Measurements from ENCODE around the gene KIAA0513. TPM values are rescaled to one million over a fixed set of nuclear protein-coding genes. Genes with fewer than 3 reads are reported as not detected.
"Not testable (repeated sequence)": the region's sequence is repeated elsewhere in the genome, so short reads cannot be mapped to it uniquely, and the experiment has no call there.

KIAA0513 gene
- total and polyA plus RNA-seq, 11 donors = 4.5 to 14.0 (median 9.1) TPM

- TF ChIP-seq CTCF (IDR thresholded peaks at IDR 0.05) (no peak), POLR2A (IDR thresholded peaks at IDR 0.05) (no peak)
- ATAC-seq (peak in 3 of 4 donors; percentile 1 to 17 (median 6)), DNase-seq (peak in 2 of 5 donors; percentile 44 to 47)
- Histone ChIP-seq H3K36me3 (peaks cover 0 to 15% (median 0%) of the 10 kb centered on the region in 9 donors), H3K4me3 (peak overlapping the region in 2 of 12 donors; percentile 55 to 80), H3K27me3 (no peaks in the 10 kb centered on the region), H3K4me1 (peaks cover 3 to 48% (median 15%) of the 10 kb centered on the region in 12 donors), H3K27ac (peak overlapping the region in 6 of 12 donors; percentile 17 to 92 (median 83)), H3K9me3 (no peaks in the 10 kb centered on the region)
- 69 to 78% (median 71%) methylated on average over 16 of the region's 16 CpGs for WGBS, 4 donors
- intact Hi-C loops (cut with DNase I) = loop anchor here in 2 of 10 donors (2.0 to 5.0 kb wide), 2 partner anchors 57 kb away; no protein-coding TSS in a partner anchor
These were observed 2.4 kb downstream of the KIAA0513 start for GRCh38 chr16:85029981-85030401.

GRCh38 chr16:85031451-85031850, 3.9 kb downstream of the KIAA0513 start:
- no peaks in the 10 kb centered on the region for H3K9me3 ChIP-seq
- H3K4me1 ChIP-seq = peaks cover 3 to 38% (median 15%) of the 10 kb centered on the region in 12 donors
- no peak overlapping the region for H3K27ac ChIP-seq
- WGBS, 4 donors = 77 to 85% (median 78%) methylated on average over 5 of the region's 5 CpGs
- H3K27me3 ChIP-seq = no peaks in the 10 kb centered on the region
- TF ChIP-seq POLR2A (IDR thresholded peaks at IDR 0.05) (no peak), CTCF (IDR thresholded peaks at IDR 0.05) (no peak)
- H3K36me3 ChIP-seq = peaks cover 0 to 15% (median 0%) of the 10 kb centered on the region in 9 donors
- ATAC-seq (no peak), DNase-seq (no peak)
- H3K4me3 ChIP-seq = no peak overlapping the region
- intact Hi-C loops (cut with DNase I) = no loop called here

- 98 to 100% (median 99%) methylated on average over 4 of the region's 4 CpGs for WGBS, 4 donors
- H3K27ac ChIP-seq; ATAC-seq; H3K27me3 ChIP-seq; DNase-seq; H3K4me3 ChIP-seq; intact Hi-C loops (cut with DNase I); H3K9me3 ChIP-seq: not testable (repeated sequence)
- peaks cover 0 to 33% (median 13%) of the 10 kb centered on the region in 12 donors for H3K4me1 ChIP-seq
- peaks cover 0 to 15% (median 0%) of the 10 kb centered on the region in 9 donors for H3K36me3 ChIP-seq
These were observed 4.6 kb downstream of the KIAA0513 start for GRCh38 chr16:85032187-85032586.

- no peak for DNase-seq
- intact Hi-C loops (cut with DNase I) = no loop called here
- Histone ChIP-seq H3K36me3 (peaks cover 0 to 20% (median 0%) of the 10 kb centered on the region in 9 donors), H3K27ac (no peak overlapping the region), H3K4me3 (no peak overlapping the region), H3K9me3 (no peaks in the 10 kb centered on the region), H3K4me1 (peaks cover 0 to 30% (median 8%) of the 10 kb centered on the region in 12 donors), H3K27me3 (no peaks in the 10 kb centered on the region)
- no peak for ATAC-seq
- WGBS, 4 donors = 90 to 96% (median 91%) methylated on average over 16 to 17 of the region's 17 CpGs
- TF ChIP-seq POLR2A (IDR thresholded peaks at IDR 0.05) = no peak
- no peak for TF ChIP-seq CTCF (IDR thresholded peaks at IDR 0.05)
These were observed 5.6 kb downstream of the KIAA0513 start for GRCh38 chr16:85033171-85033570.

Data from heart left ventricle (tissue), 16 donors.